Glutamatergic neuron (in vitro differentiated cells): ENCODE data around the gene EIPR1. TPM values are rescaled to one million over a fixed set of nuclear protein-coding genes. Genes with fewer than 3 reads are reported as not detected.

ENCODE experiments used
- DNase-seq: peaks from one replicate; pipeline ENCODE4 v3.0.0; 2022
- H3K27ac Mint-ChIP-seq: one replicate; pipeline ENCODE4 v1.8.0; 2020; ENCODE audit warnings: mild to moderate bottlenecking, mixed read lengths, inconsistent platforms; ENCODE audit not compliant: unreplicated experiment
- H3K27me3 Mint-ChIP-seq: one replicate; pipeline ENCODE4 v1.8.0; 2020; ENCODE audit warnings: mild to moderate bottlenecking, moderate library complexity, mixed read lengths, inconsistent platforms; ENCODE audit not compliant: unreplicated experiment
- H3K36me3 Mint-ChIP-seq: one replicate; pipeline ENCODE4 v1.8.0; 2020; ENCODE audit warnings: mild to moderate bottlenecking, mixed read lengths, inconsistent platforms; ENCODE audit not compliant: unreplicated experiment
- H3K4me1 Mint-ChIP-seq: one replicate; pipeline ENCODE4 v1.8.0; 2020; ENCODE audit warnings: mild to moderate bottlenecking, low read depth, mixed read lengths, inconsistent platforms; ENCODE audit not compliant: unreplicated experiment
- H3K4me3 Mint-ChIP-seq: one replicate; pipeline ENCODE4 v1.8.0; 2020; ENCODE audit warnings: mild to moderate bottlenecking, mixed read lengths, inconsistent platforms; ENCODE audit not compliant: unreplicated experiment
- H3K9me3 Mint-ChIP-seq: one replicate; pipeline ENCODE4 v1.8.0; 2020; ENCODE audit warnings: mild to moderate bottlenecking, moderate library complexity, mixed read lengths, inconsistent platforms; ENCODE audit not compliant: unreplicated experiment
- CTCF ChIP-seq: fragments of 200-600 bp; sonication (generic); IDR thresholded peaks from one replicate; pipeline ENCODE4 v1.5.0; 2021; ENCODE audit not compliant: partially characterized antibody, unreplicated experiment
- total RNA-seq: library from RNA; stranded (reverse); fragmentation: NEBNext Ultra II Directional; extraction: Animal tissue kit (Norgen Biotek cat#: 25700); gene quantifications from one replicate; pipeline ENCODE4 v1.2.1, GENCODE V29; 2021; ENCODE audit not compliant: unreplicated experiment

Gene EIPR1
- total RNA-seq, 1 donor from 2014 or later, result 43.8 TPM

GRCh38 chr2:3249476-3249962 is 128.1 kb downstream of the EIPR1 start:
- Mint-ChIP-seq H3K27ac (no peak overlapping the region), H3K36me3 (peaks cover 12% of the 10 kb centered on the region), H3K27me3 (peaks cover 7% of the 10 kb centered on the region), H3K9me3 (no peaks in the 10 kb centered on the region), H3K4me3 (no peak overlapping the region), H3K4me1 (peaks cover 1% of the 10 kb centered on the region)
- DNase-seq, result no peak
- no peak for TF ChIP-seq CTCF

GRCh38 chr2:3248754-3249475 is 128.7 kb downstream of the EIPR1 start:
- Mint-ChIP-seq H3K27ac (no peak overlapping the region), H3K9me3 (no peaks in the 10 kb centered on the region), H3K4me3 (no peak overlapping the region), H3K36me3 (peaks cover 12% of the 10 kb centered on the region), H3K4me1 (peaks cover 1% of the 10 kb centered on the region), H3K27me3 (peaks cover 7% of the 10 kb centered on the region)
- TF ChIP-seq CTCF, result no peak
- DNase-seq, result no peak

- peaks cover 12% of the 10 kb centered on the region for H3K36me3 Mint-ChIP-seq
- no peak for DNase-seq
- TF ChIP-seq CTCF, result no peak
- H3K9me3 Mint-ChIP-seq, result no peaks in the 10 kb centered on the region
- H3K4me3 Mint-ChIP-seq, result no peak overlapping the region
- H3K4me1 Mint-ChIP-seq, result peaks cover 1% of the 10 kb centered on the region
- no peak overlapping the region for H3K27ac Mint-ChIP-seq
- H3K27me3 Mint-ChIP-seq, result peaks cover 7% of the 10 kb centered on the region
Measured at GRCh38 chr2:3246928-3247714, 130.5 kb downstream of the EIPR1 start.

GRCh38 chr2:3246406-3246805 is 131.2 kb downstream of the EIPR1 start:
- no peak overlapping the region for H3K4me3 Mint-ChIP-seq
- H3K4me1 Mint-ChIP-seq, result no peaks in the 10 kb centered on the region
- H3K36me3 Mint-ChIP-seq, result peaks cover 12% of the 10 kb centered on the region
- no peak for TF ChIP-seq CTCF
- DNase-seq, result no peak
- no peak overlapping the region for H3K27ac Mint-ChIP-seq
- no peaks in the 10 kb centered on the region for H3K9me3 Mint-ChIP-seq
- H3K27me3 Mint-ChIP-seq, result peaks cover 7% of the 10 kb centered on the region

GRCh38 chr2:3244486-3244885 is 133.1 kb downstream of the EIPR1 start:
- Mint-ChIP-seq H3K4me1 (no peaks in the 10 kb centered on the region), H3K27me3 (peaks cover 7% of the 10 kb centered on the region), H3K36me3 (peaks cover 9% of the 10 kb centered on the region), H3K27ac (no peak overlapping the region), H3K9me3 (no peaks in the 10 kb centered on the region), H3K4me3 (no peak overlapping the region)
- no peak for TF ChIP-seq CTCF
- no peak for DNase-seq
